Mesenteric fat pad (tissue), 1 donor: ENCODE data around the gene CEBPG. TPM values are rescaled to one million over a fixed set of nuclear protein-coding genes. Genes with fewer than 3 reads are reported as not detected.

Experiments
- DNase-seq: peaks from one replicate; pipeline ENCODE4 v3.0.0-alpha.2; 2020; ENCODE audit warnings: low spot score
- total RNA-seq: library from RNA; stranded (reverse); fragmentation: NEBNext Ultra II Directional; extraction: Animal tissue kit (Norgen Biotek cat#: 25700); gene quantifications from one replicate; pipeline ENCODE4 v1.2.1, GENCODE V29; 2021
- donor health status: DM: yes; HTN: yes; CAD: no.

CEBPG gene
- total RNA-seq, 1 donor from 2014 or later, result 33.0 TPM

- no peak for DNase-seq
Measured at GRCh38 chr19:33418871-33419787, 45.6 kb downstream of the CEBPG start.

- no peak for DNase-seq
Measured at GRCh38 chr19:33419788-33420130, 46.2 kb downstream of the CEBPG start.

GRCh38 chr19:33420821-33421220, 47.3 kb downstream of the CEBPG start:
- DNase-seq, result no peak

- DNase-seq, result no peak
Measured at GRCh38 chr19:33421368-33421767, 47.9 kb downstream of the CEBPG start.

GRCh38 chr19:33422369-33423180, 49.1 kb downstream of the CEBPG start:
- no peak for DNase-seq

GRCh38 chr19:33424181-33424580, 50.7 kb downstream of the CEBPG start:
- DNase-seq, result no peak

- DNase-seq, result no peak
Measured at GRCh38 chr19:33426621-33427361, 53.3 kb downstream of the CEBPG start.

GRCh38 chr19:33427801-33428626, 54.5 kb downstream of the CEBPG start:
- no peak for DNase-seq

- no peak for DNase-seq
Measured at GRCh38 chr19:33428627-33429125, 55.2 kb downstream of the CEBPG start.

- DNase-seq, result no peak
Measured at GRCh38 chr19:33429891-33430673, 56.6 kb downstream of the CEBPG start.

GRCh38 chr19:33430674-33431277, 57.3 kb downstream of the CEBPG start:
- DNase-seq, result no peak

- DNase-seq, result no peak
Measured at GRCh38 chr19:33432015-33432414, 58.5 kb downstream of the CEBPG start.

Other genes starting within 250 kb of the CEBPG start
- gene WDR88, start 241.6 kb upstream of the CEBPG start, total RNA-seq, result not detected
- 43.3 TPM for gene LRP3, start 179.4 kb upstream of the CEBPG start, total RNA-seq
- gene SLC7A10, start 147.9 kb upstream of the CEBPG start, total RNA-seq, result 24.2 TPM
- 263 TPM for gene CEBPA, start 71.2 kb upstream of the CEBPG start, total RNA-seq
- 97.0 TPM for gene PEPD, start 148.1 kb downstream of the CEBPG start, total RNA-seq
- 1.4 TPM for gene CHST8, start 248.2 kb downstream of the CEBPG start, total RNA-seq